Globus pallidus (tissue), 1 donor: ENCODE data around the gene CDK8.

Experiments
- DNase-seq: peaks from one replicate; pipeline ENCODE4 v3.0.0-alpha.2; 2015; ENCODE audit warnings: low spot score

The CDK8 gene

DNA sequence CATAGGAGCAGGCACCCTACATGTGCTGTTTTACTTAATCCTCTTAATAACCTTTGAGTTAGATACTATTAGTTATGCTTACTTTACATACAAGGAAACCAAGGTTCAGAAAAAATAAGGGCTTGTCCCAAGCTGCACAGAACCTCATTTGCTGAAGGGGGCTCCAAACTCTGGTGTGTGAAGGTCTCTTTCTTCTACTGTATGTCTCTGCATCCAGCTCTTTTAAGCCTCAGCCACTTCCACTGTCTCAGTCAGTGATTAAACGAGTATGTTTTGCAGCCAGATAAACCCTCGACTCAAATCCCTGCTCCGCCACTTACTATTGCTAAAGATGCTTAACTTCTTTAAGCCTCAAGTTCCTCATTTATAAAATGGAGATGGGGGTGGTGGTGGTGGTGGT is 191.2 kb downstream of the CDK8 start:
- no peak for DNase-seq

DNA sequence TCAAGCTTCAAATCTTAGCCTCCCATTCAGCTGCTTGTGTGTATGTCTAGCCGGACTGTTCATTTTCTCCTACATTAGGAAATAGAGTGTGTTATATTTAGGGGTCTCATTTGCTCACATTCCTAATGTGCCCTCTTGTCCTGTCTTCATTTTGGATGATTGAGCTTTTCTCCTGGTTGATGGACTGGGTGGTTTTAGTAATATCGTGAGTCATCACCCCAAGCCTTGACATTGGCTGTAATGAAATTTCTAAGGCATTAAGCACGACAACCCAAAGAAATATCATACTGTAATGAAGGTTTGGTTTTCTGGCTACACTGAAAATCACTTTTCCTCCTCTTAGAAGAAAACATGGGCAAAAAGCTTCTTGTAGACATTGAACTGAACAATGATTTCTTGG is 192.8 kb downstream of the CDK8 start:
- no peak for DNase-seq

DNA sequence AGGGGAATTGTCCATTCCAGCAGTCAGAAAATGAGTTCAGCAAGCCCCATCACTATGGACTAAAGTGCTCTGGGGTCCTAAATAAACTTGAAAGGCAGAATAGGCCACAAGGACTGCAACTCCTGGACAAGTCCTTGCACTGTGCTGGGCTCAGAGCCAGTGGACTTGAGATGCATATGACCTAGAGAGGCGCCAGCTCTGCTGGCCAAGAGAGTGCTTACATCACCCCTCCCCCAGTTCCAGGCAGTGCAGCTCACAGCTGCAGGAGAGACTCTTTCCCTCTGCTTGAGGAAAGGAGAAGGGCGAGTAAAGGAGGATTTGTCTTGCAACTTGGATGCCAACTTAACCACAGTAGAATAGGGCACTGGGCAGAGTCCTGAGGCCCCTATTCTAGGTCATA is 194.1 kb downstream of the CDK8 start:
- DNase-seq: no peak

DNA sequence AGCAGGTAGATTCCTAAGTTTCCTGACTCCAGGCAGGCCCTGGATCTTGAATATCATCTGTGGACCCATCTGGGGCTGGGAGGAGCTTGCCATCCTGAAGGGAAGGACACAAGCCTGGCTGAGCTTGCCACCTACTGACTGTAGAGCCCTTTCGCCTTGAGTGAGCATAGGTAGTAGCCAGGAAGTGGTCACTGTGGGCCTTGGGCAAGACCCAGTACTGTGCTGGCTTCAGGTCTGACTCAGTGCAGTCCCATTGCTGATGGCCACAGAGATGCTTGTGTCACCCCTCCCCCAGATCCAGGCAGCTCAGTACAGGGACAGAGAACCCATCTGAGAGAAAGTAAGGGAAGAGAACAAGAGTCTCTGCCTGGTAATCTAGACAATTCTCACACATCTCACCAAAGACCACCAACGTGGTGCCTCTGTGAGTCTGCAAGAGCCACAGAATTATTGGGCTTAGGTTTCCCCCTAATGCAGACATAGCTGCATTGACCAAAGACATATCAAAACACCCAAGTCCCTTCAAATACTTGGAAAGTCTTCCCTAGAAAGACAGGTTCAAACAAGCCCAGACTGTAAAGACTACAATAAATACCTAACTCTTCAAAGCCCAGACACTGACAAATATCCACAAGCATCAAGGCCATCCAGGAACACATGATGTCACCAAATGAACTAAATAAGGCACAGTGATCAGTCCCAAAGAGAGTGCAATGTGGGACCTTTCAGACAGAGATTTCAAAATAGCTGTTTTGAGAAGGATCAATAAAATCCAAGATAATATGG is 195.3 kb downstream of the CDK8 start:
- DNase-seq: no peak
